Psoas muscle (tissue), 8 donors: ENCODE results near the gene MIOX. TPM values are rescaled to one million over a fixed set of nuclear protein-coding genes. Genes with fewer than 3 reads are reported as not detected.

Experiments
- ATAC-seq, 4 donors: fragments of 200-7000 bp; cut with Tn5 transposase; one replicate each; pipeline ENCODE4 v1.9.1; 2020; ENCODE audit warnings: moderate library complexity in 3 of 4, mild to moderate bottlenecking in 2 of 4
- DNase-seq, 2 donors: peaks; one replicate each; pipeline ENCODE4 v3.0.0-alpha.2; 2020
- H3K27ac ChIP-seq: fragments of 200-600 bp; one replicate; pipeline ENCODE4 v1.8.0; 2022
- H3K27me3 ChIP-seq, 3 donors: fragments of 200-600 bp in 1 of 3; one replicate each; pipeline versions ENCODE4 v1.6.1 to v1.8.0; 2013 to 2022; ENCODE audit warnings: low read length in 2 of 3, mild to moderate bottlenecking in 2 of 3, moderate library complexity in 1 of 3; ENCODE audit not compliant: insufficient read depth in 3 of 3
- H3K36me3 ChIP-seq, 2 donors: fragments of 200-600 bp in 1 of 2; one replicate each; pipeline versions ENCODE4 v1.6.1 to v1.8.0; 2013 to 2022; ENCODE audit warnings: low read depth in 1 of 2, mild to moderate bottlenecking in 1 of 2, moderate library complexity in 1 of 2; ENCODE audit not compliant: insufficient read depth in 1 of 2
- H3K4me1 ChIP-seq: fragments of 200-600 bp; one replicate; pipeline ENCODE4 v1.8.0; 2022
- H3K4me3 ChIP-seq: fragments of 200-600 bp; one replicate; pipeline ENCODE4 v1.8.0; 2022; ENCODE audit warnings: mild to moderate bottlenecking
- H3K9me3 ChIP-seq: fragments of 200-600 bp; one replicate; pipeline ENCODE4 v1.8.0; 2022
- CTCF ChIP-seq: fragments of 200-600 bp; IDR thresholded peaks from one replicate; pipeline ENCODE4 v1.8.0; 2022; ENCODE audit warnings: antibody characterized with exemption
- WGBS, 3 donors: extraction: QIAGEN DNeasy Blood & Tissue Kit; methylation state at CpG; one replicate each; pipeline versions ENCODE4 v1.1.6 to v1.1.7; 2013; 5-methylcytosine and 5-hydroxymethylcytosine counted together
- intact Hi-C, 2 donors: fragments of 100-400 bp; cut with DNase I; formaldehyde crosslinking; loops; one replicate each; pipeline versions ENCODE4 v1.11.0 to v1.14.2; 2022
- polyA plus RNA-seq, 3 donors: library from polyadenylated mRNA; stranded (reverse); fragments of 200-250 nt; gene quantifications; one replicate each; pipeline ENCODE4 v1.2.3, GENCODE V29; 2013
- total RNA-seq, 4 donors: library from RNA; stranded (reverse); fragmentation: NEBNext Ultra II Directional in 2 of 4; extraction: Animal tissue kit (Norgen Biotek cat#: 25700) in 2 of 4; gene quantifications; one replicate each; pipeline versions ENCODE4 v1.2.1 to v1.2.4, GENCODE V29; 2021 to 2023
- donor health status: healthy with polysubstance abuse.
- donor health status: DM: no; HTN: no; CAD: no; lungs with moderate emphysema.
- donor health status: Bipolar disorder and iron deficiency.
- donor health status: healthy.
- donor health status: DM: yes; HTN: yes; CAD: no.
- donor health status: DM: no; HTN: no; CAD: no.
- donor health status: DM: no; HTN: no; CAD: no.
- donor health status: DM: yes; HTN: yes; CAD: no.

The MIOX gene
- total and polyA plus RNA-seq, 7 donors = not detected

DNA sequence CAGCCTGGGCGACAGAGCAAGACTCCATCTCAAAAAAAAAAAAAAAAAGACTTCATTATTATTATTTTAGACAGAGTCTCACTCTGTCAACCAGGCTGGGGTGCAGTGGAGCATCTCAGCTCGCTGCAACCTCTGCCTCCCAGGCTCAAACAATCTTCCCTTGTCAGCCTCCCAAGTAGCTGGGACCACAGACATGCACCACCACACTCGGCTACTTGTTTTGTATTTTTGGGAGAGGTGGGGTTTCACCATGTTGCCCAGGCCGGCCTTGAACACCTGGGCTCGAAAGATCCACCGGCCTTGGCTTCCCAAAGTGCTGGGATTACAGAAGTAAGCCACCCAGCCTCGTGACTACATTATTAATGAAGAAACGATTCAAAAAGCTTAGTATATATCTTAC lies 48.5 kb downstream of the MIOX start:
- H3K36me3 ChIP-seq = no peaks in the 10 kb centered on the region
- H3K4me1 ChIP-seq = peaks cover 21% of the 10 kb centered on the region
- no peak overlapping the region for H3K4me3 ChIP-seq
- no peak for ATAC-seq
- peaks cover 0 to 60% (median 19%) of the 10 kb centered on the region in 3 donors for H3K27me3 ChIP-seq
- DNase-seq = no peak
- intact Hi-C loops = no loop called here
- WGBS, 3 donors = 81 to 89% (median 87%) methylated on average over 7 of the region's 8 CpGs
- H3K9me3 ChIP-seq = no peaks in the 10 kb centered on the region
- no peak for TF ChIP-seq CTCF
- no peak overlapping the region for H3K27ac ChIP-seq

DNA sequence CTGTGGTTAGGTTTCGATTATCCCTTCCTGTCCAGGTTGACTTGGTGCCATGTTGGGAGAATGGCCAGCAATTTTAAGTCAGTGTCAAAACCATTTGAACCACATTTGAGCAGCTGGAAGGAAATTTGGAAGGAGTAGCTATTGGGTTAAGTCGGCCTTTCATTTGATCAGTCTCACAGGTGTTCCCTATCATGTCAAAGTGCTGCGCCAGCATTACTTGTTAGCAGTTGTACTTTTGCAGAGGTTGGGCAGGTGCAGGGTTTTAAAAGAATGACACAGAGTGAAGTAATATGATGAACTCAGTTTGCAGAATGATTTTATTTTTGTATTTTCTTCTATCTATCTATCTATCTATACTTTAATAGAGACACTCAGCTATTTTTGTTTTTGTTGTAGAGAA lies 49.6 kb downstream of the MIOX start:
- DNase-seq = no peak
- Histone ChIP-seq H3K4me3 (no peak overlapping the region), H3K27ac (no peak overlapping the region), H3K27me3 (peaks cover 0 to 53% (median 9%) of the 10 kb centered on the region in 3 donors), H3K36me3 (no peaks in the 10 kb centered on the region), H3K4me1 (peaks cover 14% of the 10 kb centered on the region), H3K9me3 (no peaks in the 10 kb centered on the region)
- WGBS, 3 donors = 46 to 60% (median 51%) methylated on average over 3 of the region's 3 CpGs
- intact Hi-C loops = no loop called here
- no peak for ATAC-seq
- TF ChIP-seq CTCF = no peak

- ATAC-seq (no peak), DNase-seq (no peak)
- Histone ChIP-seq H3K4me1 (peaks cover 5% of the 10 kb centered on the region), H3K4me3 (no peak overlapping the region), H3K27me3 (peaks cover 0 to 37% (median 6%) of the 10 kb centered on the region in 3 donors), H3K36me3 (no peaks in the 10 kb centered on the region), H3K9me3 (no peaks in the 10 kb centered on the region), H3K27ac (peak overlapping the region; percentile 80)
- intact Hi-C loops = no loop called here
- 78 to 88% (median 86%) methylated on average over 13 of the region's 13 CpGs for WGBS, 3 donors
- TF ChIP-seq CTCF = no peak
Measured at GRCh38 chr22:50537765-50538164, 51.1 kb downstream of the MIOX start.

Other genes starting within 250 kb of the MIOX start
- 10 to 100 TPM; 18.0 to 21.8 (median 19.0) TPM for gene TUBGCP6, start 241.8 kb upstream of the MIOX start, total RNA-seq
- 10 to 100 TPM in 2 of 3 donors, 1 to 10 TPM in 1; 9.5 to 11.2 (median 10.6) TPM for gene TUBGCP6, start 241.8 kb upstream of the MIOX start, polyA plus RNA-seq
- gene HDAC10, start 235.6 kb upstream of the MIOX start, total RNA-seq = 10 to 100 TPM; 13.5 to 19.4 (median 15.3) TPM
- gene HDAC10, start 235.6 kb upstream of the MIOX start, polyA plus RNA-seq = 1 to 10 TPM; 4.3 to 5.3 (median 5.1) TPM
- gene MAPK12, start 225.2 kb upstream of the MIOX start, total RNA-seq = 100 to 1,000 TPM; 107 to 178 (median 145) TPM
- gene MAPK12, start 225.2 kb upstream of the MIOX start, polyA plus RNA-seq = 100 to 1,000 TPM in 2 of 3 donors, 10 to 100 TPM in 1; 57.4 to 148 (median 131) TPM
- gene MAPK11, start 216.5 kb upstream of the MIOX start, total RNA-seq = 1 to 10 TPM; 4.4 to 6.3 (median 5.4) TPM
- gene MAPK11, start 216.5 kb upstream of the MIOX start, polyA plus RNA-seq = 1 to 10 TPM; 1.7 to 5.3 (median 4.0) TPM
- gene PLXNB2, start 179.2 kb upstream of the MIOX start, total RNA-seq = 10 to 100 TPM; 13.6 to 43.7 (median 15.0) TPM
- gene PLXNB2, start 179.2 kb upstream of the MIOX start, polyA plus RNA-seq = 10 to 100 TPM in 1 of 3 donors, 1 to 10 TPM in 2; 3.9 to 11.6 (median 5.8) TPM
- 1 to 10 TPM in 2 of 4 donors, under 1 TPM in 2; 0.57 to 1.6 (median 0.94) TPM for gene DENND6B, start 159.8 kb upstream of the MIOX start, total RNA-seq
- under 1 TPM; 0.46 to 0.93 (median 0.81) TPM for gene DENND6B, start 159.8 kb upstream of the MIOX start, polyA plus RNA-seq
- 10 to 100 TPM; 36.6 to 48.2 (median 42.5) TPM for gene PPP6R2, start 143.5 kb upstream of the MIOX start, total RNA-seq
- gene PPP6R2, start 143.5 kb upstream of the MIOX start, polyA plus RNA-seq = 10 to 100 TPM; 31.6 to 43.7 (median 32.1) TPM
- gene SBF1, start 11.8 kb upstream of the MIOX start, total RNA-seq = 10 to 100 TPM; 75.3 to 98.0 (median 82.8) TPM
- 10 to 100 TPM; 42.1 to 58.6 (median 54.9) TPM for gene SBF1, start 11.8 kb upstream of the MIOX start, polyA plus RNA-seq
- gene ADM2, start 5.3 kb upstream of the MIOX start, total RNA-seq = under 1 TPM in 1 of 4 donors, not detected in 3; 0.21 TPM
- under 1 TPM in 2 of 3 donors, not detected in 1; 0.01 to 0.05 TPM for gene ADM2, start 5.3 kb upstream of the MIOX start, polyA plus RNA-seq
- 10 to 100 TPM; 16.7 to 18.6 (median 17.3) TPM for gene LMF2, start 20.8 kb downstream of the MIOX start, total RNA-seq
- 10 to 100 TPM; 14.9 to 24.1 (median 15.6) TPM for gene LMF2, start 20.8 kb downstream of the MIOX start, polyA plus RNA-seq
- gene NCAPH2, start 21.4 kb downstream of the MIOX start, total RNA-seq = 10 to 100 TPM; 19.2 to 24.2 (median 21.7) TPM
- gene NCAPH2, start 21.4 kb downstream of the MIOX start, polyA plus RNA-seq = 10 to 100 TPM; 21.8 to 26.3 (median 23.7) TPM
- under 1 TPM in 1 of 4 donors, not detected in 3; 0.97 TPM for gene SCO2, start 38.7 kb downstream of the MIOX start, total RNA-seq
- under 1 TPM in 2 of 3 donors, not detected in 1; 0.99 to 1.00 TPM for gene SCO2, start 38.7 kb downstream of the MIOX start, polyA plus RNA-seq
- gene TYMP, start 43.2 kb downstream of the MIOX start, total RNA-seq = 10 to 100 TPM in 3 of 4 donors, 1 to 10 TPM in 1; 7.1 to 18.8 (median 13.3) TPM
- gene TYMP, start 43.2 kb downstream of the MIOX start, polyA plus RNA-seq = 10 to 100 TPM in 1 of 3 donors, 1 to 10 TPM in 2; 5.0 to 26.0 (median 7.0) TPM
- under 1 TPM in 1 of 4 donors, not detected in 3; 0.11 TPM for gene KLHDC7B, start 59.0 kb downstream of the MIOX start, total RNA-seq
- gene KLHDC7B, start 59.0 kb downstream of the MIOX start, polyA plus RNA-seq = under 1 TPM in 2 of 3 donors, not detected in 1; 0.01 TPM
- not detected for gene SYCE3, start 76.1 kb downstream of the MIOX start, total RNA-seq
- not detected for gene SYCE3, start 76.1 kb downstream of the MIOX start, polyA plus RNA-seq
- gene CPT1B, start 91.6 kb downstream of the MIOX start, total RNA-seq = 100 to 1,000 TPM in 3 of 4 donors, 10 to 100 TPM in 1; 75.8 to 144 (median 139) TPM
- 10 to 100 TPM; 57.4 to 87.6 (median 70.8) TPM for gene CPT1B, start 91.6 kb downstream of the MIOX start, polyA plus RNA-seq
- gene CHKB, start 96.0 kb downstream of the MIOX start, total RNA-seq = 10 to 100 TPM; 11.5 to 25.2 (median 16.3) TPM
- 10 to 100 TPM; 13.1 to 14.3 (median 13.6) TPM for gene CHKB, start 96.0 kb downstream of the MIOX start, polyA plus RNA-seq
- gene MAPK8IP2, start 113.9 kb downstream of the MIOX start, total RNA-seq = under 1 TPM; 0.12 to 0.34 (median 0.17) TPM
- under 1 TPM; 0.13 to 0.22 (median 0.15) TPM for gene MAPK8IP2, start 113.9 kb downstream of the MIOX start, polyA plus RNA-seq
- 10 to 100 TPM in 2 of 4 donors, 1 to 10 TPM in 2; 8.8 to 13.6 (median 10.4) TPM for gene ARSA, start 141.3 kb downstream of the MIOX start, total RNA-seq
- gene ARSA, start 141.3 kb downstream of the MIOX start, polyA plus RNA-seq = 10 to 100 TPM in 1 of 3 donors, 1 to 10 TPM in 2; 8.3 to 11.7 (median 9.8) TPM
- gene SHANK3, start 186.0 kb downstream of the MIOX start, total RNA-seq = 10 to 100 TPM in 3 of 4 donors, 1 to 10 TPM in 1; 7.5 to 16.3 (median 13.5) TPM
- 1 to 10 TPM; 4.2 to 9.3 (median 4.8) TPM for gene SHANK3, start 186.0 kb downstream of the MIOX start, polyA plus RNA-seq